Neural cell (in vitro differentiated cells): ENCODE results near the gene DGCR8. TPM values are rescaled to one million over a fixed set of nuclear protein-coding genes. Genes with fewer than 3 reads are reported as not detected.

Experiments used
- H2AFZ ChIP-seq: fragments of 200-600, 300-800 bp; sonication (generic), shearing (Covaris generic); 2 replicates; pipeline ENCODE4 v1.6.0; 2014; ENCODE audit warnings: low read depth, mild to moderate bottlenecking, antibody characterized with exemption, low read length, moderate library complexity
- H3F3A ChIP-seq: fragments of 200-600 bp; shearing (Covaris generic); 2 replicates; pipeline ENCODE4 v1.6.1; 2016; ENCODE audit warnings: mild to moderate bottlenecking, moderate library complexity, mixed read lengths, antibody characterized with exemption, low read length; ENCODE audit not compliant: insufficient read depth, poor library complexity, severe bottlenecking
- H3K27ac ChIP-seq: fragments of 200-600, 300-800 bp; sonication (generic), shearing (Covaris generic); 2 replicates; pipeline ENCODE4 v1.5.1; 2014; ENCODE audit warnings: mild to moderate bottlenecking, low read length, moderate library complexity
- H3K27me3 ChIP-seq: fragments of 300-800, 200-600 bp; sonication (generic), shearing (Covaris generic); 2 replicates; pipeline ENCODE4 v1.6.0; 2014; ENCODE audit warnings: mild to moderate bottlenecking, low read depth, low read length, moderate library complexity; ENCODE audit not compliant: insufficient read depth
- H3K36me3 ChIP-seq: fragments of 300-800, 200-600 bp; sonication (generic), shearing (Covaris generic); 2 replicates; pipeline ENCODE4 v1.5.1; 2014; ENCODE audit warnings: mild to moderate bottlenecking, antibody characterized with exemption, low read length, moderate library complexity; ENCODE audit not compliant: insufficient read depth
- H3K4me2 ChIP-seq: fragments of 300-800, 200-600 bp; sonication (generic), shearing (Covaris generic); 2 replicates; pipeline ENCODE4 v1.6.0; 2014; ENCODE audit warnings: mild to moderate bottlenecking, low read length
- H3K4me3 ChIP-seq: fragments of 300-800, 200-600 bp; sonication (generic), shearing (Covaris generic); 2 replicates; pipeline ENCODE4 v1.5.1; 2014; ENCODE audit warnings: mild to moderate bottlenecking, low read length, moderate library complexity
- H3K79me2 ChIP-seq: fragments of 200-600 bp; shearing (Covaris generic); replicated peaks from 2 replicates; pipeline ENCODE4 v1.6.0; 2014; ENCODE audit warnings: mild to moderate bottlenecking, low read length, moderate library complexity; ENCODE audit not compliant: insufficient read depth
- H3K9ac ChIP-seq: fragments of 300-800, 200-600 bp; sonication (generic), shearing (Covaris generic); 2 replicates; pipeline ENCODE4 v1.6.1; 2016; ENCODE audit warnings: mild to moderate bottlenecking, low read length, mixed read lengths
- H3K9me2 ChIP-seq: fragments of 200-600 bp; shearing (Covaris generic); 2 replicates; pipeline ENCODE4 v1.6.1; 2016; ENCODE audit warnings: mild to moderate bottlenecking, low read length, mixed read lengths; ENCODE audit not compliant: insufficient read depth
- H3K9me3 ChIP-seq: fragments of 200-600, 300-800 bp; sonication (generic), shearing (Covaris generic); 2 replicates; pipeline ENCODE4 v1.6.1; 2016; ENCODE audit warnings: mild to moderate bottlenecking, mixed run types, low read length, moderate library complexity, mixed read lengths
- H4K20me1 ChIP-seq: fragments of 200-600 bp; shearing (Covaris generic); 2 replicates; pipeline ENCODE4 v1.6.1; 2016; ENCODE audit warnings: mild to moderate bottlenecking, mixed run types; ENCODE audit not compliant: insufficient read depth
- EP300 ChIP-seq: fragments of 450-650 bp; conservative IDR thresholded peaks from 2 replicates; pipeline ENCODE4 v1.6.1; 2014; ENCODE audit warnings: antibody characterized with exemption, mild to moderate bottlenecking, moderate library complexity; ENCODE audit not compliant: poor library complexity, severe bottlenecking
- EZH2 ChIP-seq: fragments of 200-600, 300-800 bp; shearing (Covaris generic), sonication (generic); IDR thresholded peaks from 2 replicates; pipeline ENCODE4 v1.6.1; 2014; ENCODE audit warnings: antibody characterized with exemption, low read length, borderline replicate concordance, mild to moderate bottlenecking; ENCODE audit not compliant: insufficient read depth, poor library complexity, severe bottlenecking
- MXI1 ChIP-seq: fragments of 450-650 bp; conservative IDR thresholded peaks from 2 replicates; pipeline ENCODE4 v1.6.1; 2014; ENCODE audit warnings: antibody characterized with exemption, mild to moderate bottlenecking; ENCODE audit not compliant: poor library complexity, severe bottlenecking
- POLR2AphosphoS5 ChIP-seq: IDR thresholded peaks from 2 replicates; pipeline ENCODE4 v1.6.1; 2012
- RAD21 ChIP-seq: fragments of 450-650 bp; conservative IDR thresholded peaks from 2 replicates; pipeline ENCODE4 v1.6.1; 2014; ENCODE audit warnings: antibody characterized with exemption, mild to moderate bottlenecking, moderate library complexity
- SMC3 ChIP-seq: fragments of 450-650 bp; conservative IDR thresholded peaks from 2 replicates; pipeline ENCODE4 v1.6.1; 2014; ENCODE audit warnings: antibody characterized with exemption, mild to moderate bottlenecking, moderate library complexity; ENCODE audit not compliant: poor library complexity
- TAF1 ChIP-seq: IDR thresholded peaks from 2 replicates; pipeline ENCODE4 v1.6.1; 2012; ENCODE audit warnings: low read depth
- polyA plus RNA-seq: library from polyadenylated mRNA; depleted of rRNA; stranded (reverse); fragments of >200 nt; gene quantifications from 2 replicates; pipeline ENCODE4 v1.2.3, GENCODE V29; 2014
- TF ChIP-seq, protein P1 (sequence below): fragments of 450-650 bp; IDR thresholded peaks from 2 replicates; pipeline ENCODE4 v1.5.1; 2014; ENCODE audit warnings: antibody characterized with exemption, mild to moderate bottlenecking, moderate library complexity; ENCODE audit not compliant: poor library complexity, severe bottlenecking
- TF ChIP-seq, protein P2 (sequence below): IDR thresholded peaks from 2 replicates; pipeline ENCODE4 v1.6.1; 2012; ENCODE audit warnings: borderline replicate concordance

Gene DGCR8
- polyA plus RNA-seq, 1 donor from 2014 or later: 48.9 TPM

DNA sequence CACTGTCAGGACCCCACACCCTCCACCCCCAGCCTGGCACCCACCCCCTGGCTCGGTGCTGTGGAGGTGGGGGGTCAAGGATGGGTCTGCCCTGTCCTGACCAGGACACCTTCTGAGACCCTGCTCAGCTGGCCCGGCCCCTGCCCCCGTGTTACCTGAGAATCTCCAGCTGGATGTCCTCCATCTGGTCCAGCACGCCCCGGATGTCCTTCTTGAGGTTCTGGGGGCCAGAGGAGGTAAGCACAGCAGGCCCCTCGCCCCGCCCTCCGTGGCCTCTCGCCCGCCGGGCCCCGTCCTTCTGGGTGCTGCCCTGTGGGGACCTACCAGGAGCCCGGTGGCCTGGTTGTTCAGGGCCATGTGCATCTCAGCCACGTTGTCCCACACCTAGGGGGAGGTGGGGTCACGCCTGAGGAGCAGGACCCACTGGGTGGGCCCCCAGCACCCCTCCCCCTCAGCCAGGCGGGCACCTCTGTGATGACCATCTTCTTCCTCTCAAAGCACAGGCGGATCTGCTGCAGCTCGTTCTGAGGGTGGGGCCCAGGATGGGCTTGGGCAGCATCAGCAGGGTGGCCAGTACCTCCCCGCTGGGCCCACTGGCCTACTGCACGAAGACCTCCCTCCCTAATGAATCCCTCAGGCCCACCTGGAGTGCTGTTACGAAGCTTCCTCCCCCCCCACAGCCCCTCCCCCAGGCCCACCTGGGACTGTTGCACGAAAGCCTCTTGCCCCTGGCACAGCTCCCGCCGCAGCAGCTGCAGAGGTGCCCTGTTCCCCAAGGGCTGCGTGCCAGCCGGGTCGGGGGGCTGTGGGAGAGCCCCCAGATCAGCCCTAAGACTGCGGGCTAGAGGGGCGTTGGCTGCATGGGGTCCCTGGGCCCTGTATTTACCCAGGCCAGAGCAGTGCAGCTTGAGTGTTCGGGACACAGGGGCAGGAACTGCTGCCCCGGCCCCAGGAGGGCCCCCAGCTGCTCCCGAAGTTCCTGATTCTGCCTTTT, 69.5 kb downstream of the DGCR8 start:
- Histone ChIP-seq H3K27me3 (no peaks in the 10 kb centered on the region), H4K20me1 (no peaks in the 10 kb centered on the region), H3K9me2 (no peaks in the 10 kb centered on the region), H3K79me2 (no peaks in the 10 kb centered on the region), H3F3A (no peaks in the 10 kb centered on the region), H3K4me2 (no peak overlapping the region), H3K9me3 (no peaks in the 10 kb centered on the region), H3K9ac (no peak overlapping the region), H3K27ac (no peak overlapping the region), H2AFZ (no peak overlapping the region), H3K36me3 (no peaks in the 10 kb centered on the region), H3K4me3 (no peak overlapping the region)
- TF ChIP-seq, protein P1, sequence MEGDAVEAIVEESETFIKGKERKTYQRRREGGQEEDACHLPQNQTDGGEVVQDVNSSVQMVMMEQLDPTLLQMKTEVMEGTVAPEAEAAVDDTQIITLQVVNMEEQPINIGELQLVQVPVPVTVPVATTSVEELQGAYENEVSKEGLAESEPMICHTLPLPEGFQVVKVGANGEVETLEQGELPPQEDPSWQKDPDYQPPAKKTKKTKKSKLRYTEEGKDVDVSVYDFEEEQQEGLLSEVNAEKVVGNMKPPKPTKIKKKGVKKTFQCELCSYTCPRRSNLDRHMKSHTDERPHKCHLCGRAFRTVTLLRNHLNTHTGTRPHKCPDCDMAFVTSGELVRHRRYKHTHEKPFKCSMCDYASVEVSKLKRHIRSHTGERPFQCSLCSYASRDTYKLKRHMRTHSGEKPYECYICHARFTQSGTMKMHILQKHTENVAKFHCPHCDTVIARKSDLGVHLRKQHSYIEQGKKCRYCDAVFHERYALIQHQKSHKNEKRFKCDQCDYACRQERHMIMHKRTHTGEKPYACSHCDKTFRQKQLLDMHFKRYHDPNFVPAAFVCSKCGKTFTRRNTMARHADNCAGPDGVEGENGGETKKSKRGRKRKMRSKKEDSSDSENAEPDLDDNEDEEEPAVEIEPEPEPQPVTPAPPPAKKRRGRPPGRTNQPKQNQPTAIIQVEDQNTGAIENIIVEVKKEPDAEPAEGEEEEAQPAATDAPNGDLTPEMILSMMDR: no peak
- TF ChIP-seq POLR2AphosphoS5 (no peak), RAD21 (no peak), MXI1 (no peak), EZH2 (no peak), SMC3 (no peak), EP300 (no peak), TAF1 (no peak)
- TF ChIP-seq, protein P2, sequence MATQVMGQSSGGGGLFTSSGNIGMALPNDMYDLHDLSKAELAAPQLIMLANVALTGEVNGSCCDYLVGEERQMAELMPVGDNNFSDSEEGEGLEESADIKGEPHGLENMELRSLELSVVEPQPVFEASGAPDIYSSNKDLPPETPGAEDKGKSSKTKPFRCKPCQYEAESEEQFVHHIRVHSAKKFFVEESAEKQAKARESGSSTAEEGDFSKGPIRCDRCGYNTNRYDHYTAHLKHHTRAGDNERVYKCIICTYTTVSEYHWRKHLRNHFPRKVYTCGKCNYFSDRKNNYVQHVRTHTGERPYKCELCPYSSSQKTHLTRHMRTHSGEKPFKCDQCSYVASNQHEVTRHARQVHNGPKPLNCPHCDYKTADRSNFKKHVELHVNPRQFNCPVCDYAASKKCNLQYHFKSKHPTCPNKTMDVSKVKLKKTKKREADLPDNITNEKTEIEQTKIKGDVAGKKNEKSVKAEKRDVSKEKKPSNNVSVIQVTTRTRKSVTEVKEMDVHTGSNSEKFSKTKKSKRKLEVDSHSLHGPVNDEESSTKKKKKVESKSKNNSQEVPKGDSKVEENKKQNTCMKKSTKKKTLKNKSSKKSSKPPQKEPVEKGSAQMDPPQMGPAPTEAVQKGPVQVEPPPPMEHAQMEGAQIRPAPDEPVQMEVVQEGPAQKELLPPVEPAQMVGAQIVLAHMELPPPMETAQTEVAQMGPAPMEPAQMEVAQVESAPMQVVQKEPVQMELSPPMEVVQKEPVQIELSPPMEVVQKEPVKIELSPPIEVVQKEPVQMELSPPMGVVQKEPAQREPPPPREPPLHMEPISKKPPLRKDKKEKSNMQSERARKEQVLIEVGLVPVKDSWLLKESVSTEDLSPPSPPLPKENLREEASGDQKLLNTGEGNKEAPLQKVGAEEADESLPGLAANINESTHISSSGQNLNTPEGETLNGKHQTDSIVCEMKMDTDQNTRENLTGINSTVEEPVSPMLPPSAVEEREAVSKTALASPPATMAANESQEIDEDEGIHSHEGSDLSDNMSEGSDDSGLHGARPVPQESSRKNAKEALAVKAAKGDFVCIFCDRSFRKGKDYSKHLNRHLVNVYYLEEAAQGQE: no peak

DNA sequence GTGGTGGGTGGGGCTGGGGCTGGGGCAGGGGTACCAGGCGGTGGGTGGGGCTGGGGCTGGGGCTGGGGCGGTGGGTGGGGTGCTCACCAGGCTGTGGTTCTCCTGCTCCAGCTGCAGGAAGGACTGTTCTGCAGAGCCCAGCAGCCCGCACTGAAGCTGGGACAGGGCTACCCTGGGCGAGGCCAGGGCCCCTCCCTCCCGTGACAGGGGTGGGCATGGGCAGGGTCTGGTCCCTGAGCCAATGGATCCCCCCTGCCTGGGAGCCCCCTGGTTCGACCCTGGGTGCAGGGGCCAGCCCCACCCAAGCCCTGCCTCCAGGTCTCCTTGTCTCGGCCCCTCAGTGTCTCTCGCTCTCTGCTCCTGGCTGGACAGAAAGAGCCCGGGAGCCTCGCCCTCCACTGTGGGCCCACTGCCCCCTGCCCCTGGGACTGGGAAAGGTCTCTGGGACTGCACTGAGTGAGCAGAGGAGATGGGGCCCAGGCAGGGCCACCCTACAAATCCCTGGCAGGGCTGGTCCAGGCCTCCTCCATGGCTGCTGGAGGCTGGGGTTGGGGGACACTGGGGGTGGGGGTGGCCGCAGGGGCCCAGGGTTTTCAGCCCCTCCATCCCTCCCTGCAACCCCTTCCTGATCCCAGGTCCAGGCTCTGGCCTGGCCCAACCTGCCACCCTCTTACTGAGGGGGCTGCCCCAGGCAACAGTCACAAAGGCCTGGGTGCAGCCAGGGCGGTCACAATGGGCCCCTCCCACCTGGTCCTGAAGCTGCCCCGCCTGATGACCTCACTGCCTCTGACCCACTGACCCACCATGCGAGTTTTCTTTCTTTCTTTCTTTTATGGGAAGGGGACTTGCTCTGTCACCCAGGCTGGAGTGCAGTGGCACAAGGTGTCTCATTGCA, 70.6 kb downstream of the DGCR8 start, which contains the start of gene CCDC188:
Gene CCDC188 (minus strand): TSS at position 675 of the 895 bp plus-strand sequence. CDS start 69 bp downstream, at position 606.
- Histone ChIP-seq H3K79me2 (no peaks in the 10 kb centered on the region), H2AFZ (no peak within 1 kb of the TSS), H3K27ac (no peak within 1 kb of the TSS), H3K9me2 (no peaks in the 10 kb centered on the region), H3K4me2 (no peak within 1 kb of the TSS), H3K36me3 (no peaks in the 10 kb centered on the region), H4K20me1 (no peaks in the 10 kb centered on the region), H3F3A (no peaks in the 10 kb centered on the region), H3K9me3 (no peaks in the 10 kb centered on the region), H3K4me3 (no peak within 1 kb of the TSS), H3K9ac (no peak within 1 kb of the TSS), H3K27me3 (no peaks in the 10 kb centered on the region)
- TF ChIP-seq POLR2AphosphoS5: no peak
- TF ChIP-seq EP300: no peak
- TF ChIP-seq, protein P1: no peak
- no peak for TF ChIP-seq RAD21
- no peak for TF ChIP-seq EZH2
